Measurements from ENCODE around the gene IRAK1. TPM values are rescaled to one million over a fixed set of nuclear protein-coding genes. Genes with fewer than 3 reads are reported as not detected.

IRAK1 gene
- total and polyA plus RNA-seq, 2 donors from 2014 or later, result 46.6 to 85.3 TPM

DNA sequence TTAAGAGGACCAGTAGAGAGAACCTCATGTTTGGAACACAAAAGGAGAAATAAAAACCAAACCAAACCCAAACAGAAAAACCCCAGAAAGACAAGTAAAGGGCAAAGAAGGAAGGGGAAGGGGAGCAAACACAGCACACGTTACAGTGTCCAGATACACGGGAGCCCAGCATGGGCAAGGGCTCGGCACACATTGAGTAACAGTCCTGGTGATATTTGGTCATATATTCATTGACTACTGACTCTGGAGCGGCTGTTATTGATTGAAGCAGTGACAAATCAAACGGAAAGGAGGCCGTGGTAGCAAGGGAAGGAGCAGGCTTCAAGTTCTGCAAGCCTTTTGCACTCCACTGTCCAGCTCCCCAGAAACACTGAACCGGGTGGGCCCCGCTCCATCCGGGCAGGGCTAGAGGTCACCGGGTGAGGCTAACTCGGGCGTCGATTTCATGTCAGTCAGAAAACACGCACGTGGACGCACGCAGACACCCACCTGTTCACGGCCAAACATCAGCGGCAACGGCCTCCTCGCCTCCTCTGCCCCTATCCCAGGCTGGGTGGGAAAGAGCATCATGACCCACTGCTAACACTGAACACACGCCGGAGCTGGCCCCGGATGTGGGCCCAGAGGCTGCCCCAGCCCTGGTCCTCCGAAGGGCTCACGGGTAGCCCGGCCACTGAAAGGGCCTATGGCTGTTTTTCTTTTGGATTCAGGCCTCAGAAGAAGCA, 3.7 kb upstream of the IRAK1 start:
- Histone ChIP-seq H3K4me1 (ENCODE audit: control insufficient read depth in 2 of 3, insufficient read depth in 2 of 3, low read depth in 1 of 3, low read length in 3 of 3) (peaks cover 0 to 7% (median 5%) of the 10 kb centered on the region in 3 donors), H3K36me3 (ENCODE audit: control insufficient read depth in 2 of 3, insufficient read depth in 3 of 3, low read length in 3 of 3) (peaks cover 0 to 12% (median 0%) of the 10 kb centered on the region in 3 donors), H3K9me3 (ENCODE audit: control insufficient read depth in 2 of 3, insufficient read depth in 1 of 3, low read length in 3 of 3) (no peaks in the 10 kb centered on the region), H3K27me3 (ENCODE audit: control insufficient read depth, insufficient read depth, low read length) (no peaks in the 10 kb centered on the region), H3K4me3 (ENCODE audit: low read length in 3 of 3) (no peak overlapping the region), H3K27ac (ENCODE audit: low read depth in 2 of 2, low read length in 2 of 2) (no peak overlapping the region), H3K9ac (ENCODE audit: low read length in 3 of 3) (no peak overlapping the region)
- no peak for DNase-seq
- FAIRE-seq, result no peak
- TF ChIP-seq, protein P1, sequence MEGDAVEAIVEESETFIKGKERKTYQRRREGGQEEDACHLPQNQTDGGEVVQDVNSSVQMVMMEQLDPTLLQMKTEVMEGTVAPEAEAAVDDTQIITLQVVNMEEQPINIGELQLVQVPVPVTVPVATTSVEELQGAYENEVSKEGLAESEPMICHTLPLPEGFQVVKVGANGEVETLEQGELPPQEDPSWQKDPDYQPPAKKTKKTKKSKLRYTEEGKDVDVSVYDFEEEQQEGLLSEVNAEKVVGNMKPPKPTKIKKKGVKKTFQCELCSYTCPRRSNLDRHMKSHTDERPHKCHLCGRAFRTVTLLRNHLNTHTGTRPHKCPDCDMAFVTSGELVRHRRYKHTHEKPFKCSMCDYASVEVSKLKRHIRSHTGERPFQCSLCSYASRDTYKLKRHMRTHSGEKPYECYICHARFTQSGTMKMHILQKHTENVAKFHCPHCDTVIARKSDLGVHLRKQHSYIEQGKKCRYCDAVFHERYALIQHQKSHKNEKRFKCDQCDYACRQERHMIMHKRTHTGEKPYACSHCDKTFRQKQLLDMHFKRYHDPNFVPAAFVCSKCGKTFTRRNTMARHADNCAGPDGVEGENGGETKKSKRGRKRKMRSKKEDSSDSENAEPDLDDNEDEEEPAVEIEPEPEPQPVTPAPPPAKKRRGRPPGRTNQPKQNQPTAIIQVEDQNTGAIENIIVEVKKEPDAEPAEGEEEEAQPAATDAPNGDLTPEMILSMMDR (IDR thresholded peaks at IDR 0.05; ENCODE audit: borderline replicate concordance, extremely low read depth, insufficient read depth), result no peak
- intact Hi-C loops (cut with DNase I), result no loop called here

DNA sequence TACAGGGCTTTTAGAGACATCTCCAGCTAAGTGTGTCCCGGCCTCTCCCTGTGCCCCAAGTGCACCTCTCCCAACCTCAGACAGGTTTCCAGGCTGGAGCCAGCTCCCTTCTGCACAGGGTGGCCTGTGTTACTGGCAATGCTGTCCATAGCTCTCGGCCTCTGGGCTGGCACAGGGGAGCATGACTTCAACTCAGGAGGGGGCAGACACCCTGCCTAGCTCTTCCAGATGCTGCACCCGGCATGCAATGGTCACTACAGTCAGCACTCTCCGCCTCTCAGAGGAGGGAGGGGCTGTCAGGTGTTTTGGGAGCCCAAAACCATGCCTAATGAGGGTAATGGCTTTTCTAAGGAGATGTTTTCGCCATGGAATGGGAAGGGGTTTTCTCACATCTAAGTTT, 2.4 kb upstream of the IRAK1 start:
- H3K36me3 ChIP-seq (ENCODE audit: control insufficient read depth in 2 of 3, insufficient read depth in 3 of 3, low read length in 3 of 3), result peaks cover 0 to 5% (median 0%) of the 10 kb centered on the region in 3 donors
- TF ChIP-seq, protein P1 (IDR thresholded peaks at IDR 0.05; ENCODE audit: borderline replicate concordance, extremely low read depth, insufficient read depth), result no peak
- no peak overlapping the region for H3K4me3 ChIP-seq (ENCODE audit: low read length in 3 of 3)
- H3K27ac ChIP-seq (ENCODE audit: low read depth in 2 of 2, low read length in 2 of 2), result no peak overlapping the region
- intact Hi-C loops (cut with DNase I), result no loop called here
- H3K9ac ChIP-seq (ENCODE audit: low read length in 3 of 3), result no peak overlapping the region
- H3K27me3 ChIP-seq (ENCODE audit: control insufficient read depth, insufficient read depth, low read length), result no peaks in the 10 kb centered on the region
- peaks cover 0 to 9% (median 5%) of the 10 kb centered on the region in 3 donors for H3K4me1 ChIP-seq (ENCODE audit: control insufficient read depth in 2 of 3, insufficient read depth in 2 of 3, low read depth in 1 of 3, low read length in 3 of 3)
- DNase-seq, result no peak
- H3K9me3 ChIP-seq (ENCODE audit: control insufficient read depth in 2 of 3, insufficient read depth in 1 of 3, low read length in 3 of 3), result no peaks in the 10 kb centered on the region
- no peak for FAIRE-seq

DNA sequence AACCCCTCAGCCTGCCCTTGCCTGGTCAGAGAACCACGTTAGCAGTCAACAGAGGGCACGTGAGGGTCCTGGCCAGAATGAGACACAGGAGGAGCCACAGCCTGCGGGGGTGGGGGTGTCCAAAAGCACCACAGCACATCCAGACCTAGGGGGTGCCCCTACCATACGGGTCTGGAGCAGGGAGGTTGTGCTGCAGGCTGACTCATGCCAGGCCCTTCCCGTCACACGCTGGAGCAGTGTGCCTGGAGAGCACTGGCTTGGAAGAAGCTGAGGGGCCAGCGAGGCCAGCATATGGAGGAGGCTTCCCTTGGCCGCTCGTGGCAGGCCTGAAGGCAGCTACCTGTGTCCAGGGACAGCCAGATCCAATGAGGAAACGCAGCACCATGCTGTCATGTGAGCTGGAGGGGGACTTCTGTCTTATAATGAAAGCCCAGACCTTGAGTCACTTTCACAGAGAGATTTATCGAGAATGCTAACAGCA, 1.5 kb upstream of the IRAK1 start:
- intact Hi-C loops (cut with DNase I), result no loop called here
- FAIRE-seq, result no peak
- TF ChIP-seq, protein P1 (IDR thresholded peaks at IDR 0.05; ENCODE audit: borderline replicate concordance, extremely low read depth, insufficient read depth), result no peak
- Histone ChIP-seq H3K4me3 (ENCODE audit: low read length in 3 of 3) (no peak overlapping the region), H3K9me3 (ENCODE audit: control insufficient read depth in 2 of 3, insufficient read depth in 1 of 3, low read length in 3 of 3) (no peaks in the 10 kb centered on the region), H3K27ac (ENCODE audit: low read depth in 2 of 2, low read length in 2 of 2) (no peak overlapping the region), H3K9ac (ENCODE audit: low read length in 3 of 3) (no peak overlapping the region), H3K27me3 (ENCODE audit: control insufficient read depth, insufficient read depth, low read length) (no peaks in the 10 kb centered on the region), H3K36me3 (ENCODE audit: control insufficient read depth in 2 of 3, insufficient read depth in 3 of 3, low read length in 3 of 3) (peaks cover 0 to 3% (median 0%) of the 10 kb centered on the region in 3 donors), H3K4me1 (ENCODE audit: control insufficient read depth in 2 of 3, insufficient read depth in 2 of 3, low read depth in 1 of 3, low read length in 3 of 3) (peaks cover 0 to 9% (median 5%) of the 10 kb centered on the region in 3 donors)
- no peak for DNase-seq

Data from kidney (tissue), 14 donors.